Coronary artery (tissue), 2 donors: ENCODE results near the gene ABCG2.

Experiments used
- DNase-seq: peaks from one replicate; pipeline ENCODE4 v3.0.0-alpha.2; 2017; ENCODE audit warnings: low spot score
- H3K27ac ChIP-seq, 2 donors: fragments of 200-600 bp; sonication (generic); one replicate each; pipeline ENCODE4 v1.5.1; 2016 to 2019
- H3K4me3 ChIP-seq: fragments of 200-600 bp; sonication (generic); 2 replicates; pipeline ENCODE4 v1.5.1; 2016; ENCODE audit warnings: mild to moderate bottlenecking, moderate library complexity
- CTCF ChIP-seq: fragments of 200-600 bp; sonication (generic); IDR thresholded peaks from one replicate; pipeline ENCODE4 v1.5.1; 2019; ENCODE audit warnings: antibody characterized with exemption

The ABCG2 gene

GRCh38 chr4:88185906-88186305 is 27.5 kb upstream of the ABCG2 start:
- DNase-seq: no peak
- Histone ChIP-seq H3K4me3 (no peak overlapping the region), H3K27ac (no peak overlapping the region)
- TF ChIP-seq CTCF: no peak

GRCh38 chr4:88179261-88179660 is 20.8 kb upstream of the ABCG2 start:
- DNase-seq: no peak
- no peak for TF ChIP-seq CTCF
- Histone ChIP-seq H3K4me3 (no peak overlapping the region), H3K27ac (no peak overlapping the region)

GRCh38 chr4:88178626-88179231 is 20.3 kb upstream of the ABCG2 start:
- DNase-seq: no peak
- TF ChIP-seq CTCF: no peak
- Histone ChIP-seq H3K27ac (no peak overlapping the region), H3K4me3 (no peak overlapping the region)

GRCh38 chr4:88177983-88178625 is 19.7 kb upstream of the ABCG2 start:
- no peak for TF ChIP-seq CTCF
- H3K4me3 ChIP-seq: no peak overlapping the region
- DNase-seq: no peak
- no peak overlapping the region for H3K27ac ChIP-seq

- H3K27ac ChIP-seq: no peak overlapping the region
- TF ChIP-seq CTCF: no peak
- no peak overlapping the region for H3K4me3 ChIP-seq
- no peak for DNase-seq
Observed at GRCh38 chr4:88172987-88173386, 14.5 kb upstream of the ABCG2 start.

GRCh38 chr4:88171206-88171605 is 12.8 kb upstream of the ABCG2 start:
- H3K27ac ChIP-seq: no peak overlapping the region
- DNase-seq: no peak
- TF ChIP-seq CTCF: no peak
- no peak overlapping the region for H3K4me3 ChIP-seq

GRCh38 chr4:88169298-88169697 is 10.9 kb upstream of the ABCG2 start:
- no peak for DNase-seq
- no peak for TF ChIP-seq CTCF
- Histone ChIP-seq H3K4me3 (no peak overlapping the region), H3K27ac (no peak overlapping the region)
